Astrocyte (in vitro differentiated cells and primary cell): ENCODE data around the gene UBQLN4. TPM values are rescaled to one million over a fixed set of nuclear protein-coding genes. Genes with fewer than 3 reads are reported as not detected.

Source experiments
- DNase-seq: peaks from one replicate; pipeline ENCODE4 v3.0.0-alpha.2; 2010; ENCODE audit warnings: low read depth
- FAIRE-seq: peaks from 2 replicates; lab custom pipeline; 2011; peaks lifted over from hg19 to GRCh38; lab: Jason Lieb, UNC
- H2AFZ ChIP-seq: 2 replicates; pipeline ENCODE4 v1.6.0; 2012; ENCODE audit warnings: low read depth, low read length, inconsistent platforms
- H3K27ac ChIP-seq: 2 replicates; pipeline ENCODE4 v1.5.1; 2011; ENCODE audit warnings: low read depth, low read length, inconsistent platforms
- H3K27me3 ChIP-seq: 2 replicates; pipeline ENCODE4 v1.6.0; 2011; ENCODE audit warnings: low read length, inconsistent platforms; ENCODE audit not compliant: insufficient read depth
- H3K36me3 ChIP-seq: 2 replicates; pipeline ENCODE4 v1.5.1; 2011; ENCODE audit warnings: low read length, inconsistent platforms; ENCODE audit not compliant: insufficient read depth
- H3K4me1 ChIP-seq: 2 replicates; pipeline ENCODE4 v1.5.1; 2011; ENCODE audit warnings: low read length, inconsistent platforms; ENCODE audit not compliant: insufficient read depth
- H3K4me2 ChIP-seq: 2 replicates; pipeline ENCODE4 v1.6.0; 2012; ENCODE audit warnings: low read length, inconsistent platforms
- H3K4me3 ChIP-seq: 2 replicates; pipeline ENCODE4 v1.5.1; 2011; ENCODE audit warnings: low read depth, mild to moderate bottlenecking, low read length, inconsistent platforms; ENCODE audit not compliant: insufficient read depth
- H3K79me2 ChIP-seq: 2 replicates; pipeline ENCODE4 v1.6.0; 2012; ENCODE audit warnings: mild to moderate bottlenecking, low read length, inconsistent platforms; ENCODE audit not compliant: insufficient read depth
- H3K9ac ChIP-seq: 2 replicates; pipeline ENCODE4 v1.6.0; 2012; ENCODE audit warnings: mild to moderate bottlenecking, low read length, inconsistent platforms
- H3K9me3 ChIP-seq: 2 replicates; pipeline ENCODE4 v1.5.1; 2012; ENCODE audit warnings: low read depth, mild to moderate bottlenecking, low read length, inconsistent platforms; ENCODE audit not compliant: insufficient read depth
- H4K20me1 ChIP-seq: 2 replicates; pipeline ENCODE4 v1.6.0; 2012; ENCODE audit warnings: low read length, inconsistent platforms; ENCODE audit not compliant: insufficient read depth
- H3K27ac Mint-ChIP-seq: one replicate; pipeline ENCODE4 v1.8.0; 2021; ENCODE audit warnings: mild to moderate bottlenecking, mixed read lengths; ENCODE audit not compliant: unreplicated experiment
- H3K27me3 Mint-ChIP-seq: one replicate; pipeline ENCODE4 v1.8.0; 2021; ENCODE audit warnings: low read depth, mixed read lengths; ENCODE audit not compliant: unreplicated experiment
- H3K36me3 Mint-ChIP-seq: one replicate; pipeline ENCODE4 v1.8.0; 2021; ENCODE audit warnings: low read depth, mixed read lengths; ENCODE audit not compliant: unreplicated experiment
- H3K4me1 Mint-ChIP-seq: one replicate; pipeline ENCODE4 v1.8.0; 2021; ENCODE audit warnings: low read depth, mixed read lengths; ENCODE audit not compliant: unreplicated experiment
- H3K4me3 Mint-ChIP-seq: one replicate; pipeline ENCODE4 v1.8.0; 2021; ENCODE audit warnings: mild to moderate bottlenecking, moderate library complexity, mixed read lengths; ENCODE audit not compliant: unreplicated experiment
- H3K9me3 Mint-ChIP-seq: one replicate; pipeline ENCODE4 v1.8.0; 2021; ENCODE audit warnings: mild to moderate bottlenecking, mixed read lengths; ENCODE audit not compliant: unreplicated experiment
- EZH2 ChIP-seq: IDR thresholded peaks from 2 replicates; pipeline ENCODE4 v1.6.1; 2012; ENCODE audit warnings: mild to moderate bottlenecking, low read length, inconsistent platforms; ENCODE audit not compliant: insufficient read depth
- total RNA-seq: library from RNA; stranded (reverse); gene quantifications from 2 replicates; pipeline ENCODE4 v1.2.1, GENCODE V29; 2021
- TF ChIP-seq, protein P1 (sequence below): IDR thresholded peaks from 2 replicates; pipeline ENCODE4 v1.5.1; 2011; ENCODE audit warnings: low read depth, mild to moderate bottlenecking, inconsistent platforms, low read length, moderate library complexity; ENCODE audit not compliant: insufficient read depth

UBQLN4 gene
- total RNA-seq, 1 donor from 2014 or later: 40.0 TPM

GRCh38 chr1:156012051-156012817 is 41.4 kb downstream of the UBQLN4 start:
- FAIRE-seq (no peak), DNase-seq (no peak)
- Histone ChIP-seq H3K9ac (no peak overlapping the region), H3K79me2 (peaks cover 36% of the 10 kb centered on the region), H3K4me2 (no peak overlapping the region), H3K4me1 (no peaks in the 10 kb centered on the region), H3K27ac (no peak overlapping the region), H4K20me1 (peaks cover 74% of the 10 kb centered on the region), H3K4me3 (no peak overlapping the region), H3K36me3 (peaks cover 66% of the 10 kb centered on the region), H3K27me3 (no peaks in the 10 kb centered on the region), H3K9me3 (no peaks in the 10 kb centered on the region), H2AFZ (no peak overlapping the region)
- Mint-ChIP-seq H3K27me3 (no peaks in the 10 kb centered on the region), H3K9me3 (peaks cover 3% of the 10 kb centered on the region), H3K27ac (no peak overlapping the region), H3K36me3 (peaks cover 32% of the 10 kb centered on the region), H3K4me3 (no peak overlapping the region), H3K4me1 (peaks cover 2% of the 10 kb centered on the region)
- TF ChIP-seq, protein P1, sequence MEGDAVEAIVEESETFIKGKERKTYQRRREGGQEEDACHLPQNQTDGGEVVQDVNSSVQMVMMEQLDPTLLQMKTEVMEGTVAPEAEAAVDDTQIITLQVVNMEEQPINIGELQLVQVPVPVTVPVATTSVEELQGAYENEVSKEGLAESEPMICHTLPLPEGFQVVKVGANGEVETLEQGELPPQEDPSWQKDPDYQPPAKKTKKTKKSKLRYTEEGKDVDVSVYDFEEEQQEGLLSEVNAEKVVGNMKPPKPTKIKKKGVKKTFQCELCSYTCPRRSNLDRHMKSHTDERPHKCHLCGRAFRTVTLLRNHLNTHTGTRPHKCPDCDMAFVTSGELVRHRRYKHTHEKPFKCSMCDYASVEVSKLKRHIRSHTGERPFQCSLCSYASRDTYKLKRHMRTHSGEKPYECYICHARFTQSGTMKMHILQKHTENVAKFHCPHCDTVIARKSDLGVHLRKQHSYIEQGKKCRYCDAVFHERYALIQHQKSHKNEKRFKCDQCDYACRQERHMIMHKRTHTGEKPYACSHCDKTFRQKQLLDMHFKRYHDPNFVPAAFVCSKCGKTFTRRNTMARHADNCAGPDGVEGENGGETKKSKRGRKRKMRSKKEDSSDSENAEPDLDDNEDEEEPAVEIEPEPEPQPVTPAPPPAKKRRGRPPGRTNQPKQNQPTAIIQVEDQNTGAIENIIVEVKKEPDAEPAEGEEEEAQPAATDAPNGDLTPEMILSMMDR: no peak
- TF ChIP-seq EZH2: no peak

DNA sequence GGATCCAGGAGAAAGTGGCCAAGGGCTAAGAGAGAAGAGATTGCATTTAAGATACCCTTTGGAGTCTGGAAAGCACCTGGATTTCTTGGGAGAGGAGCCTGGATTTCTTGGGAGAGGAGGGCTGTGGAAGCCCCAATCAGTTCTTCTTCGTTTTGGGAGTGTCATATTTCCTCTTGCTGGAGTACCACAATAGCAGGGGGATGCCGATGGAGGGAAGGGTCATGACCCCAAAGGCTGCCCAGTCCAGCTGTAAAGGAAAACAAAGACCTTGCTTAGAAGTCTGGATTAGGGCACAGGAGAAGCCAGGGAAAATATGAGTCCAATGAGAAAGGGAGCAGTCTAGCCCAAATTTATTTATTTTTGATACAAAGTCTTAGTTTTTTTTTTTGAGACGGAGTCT is 44.2 kb downstream of the UBQLN4 start:
- peaks cover 30% of the 10 kb centered on the region for H3K36me3 Mint-ChIP-seq
- peaks cover 66% of the 10 kb centered on the region for H4K20me1 ChIP-seq
- no peak for TF ChIP-seq EZH2
- no peak overlapping the region for H3K4me3 Mint-ChIP-seq
- H3K79me2 ChIP-seq: peaks cover 19% of the 10 kb centered on the region
- no peak overlapping the region for H3K9ac ChIP-seq
- H3K9me3 ChIP-seq: no peaks in the 10 kb centered on the region
- H3K27ac Mint-ChIP-seq: no peak overlapping the region
- FAIRE-seq (no peak), DNase-seq (no peak)
- H3K4me1 ChIP-seq: no peaks in the 10 kb centered on the region
- peaks cover 53% of the 10 kb centered on the region for H3K36me3 ChIP-seq
- H3K9me3 Mint-ChIP-seq: no peaks in the 10 kb centered on the region
- H3K4me1 Mint-ChIP-seq: peaks cover 9% of the 10 kb centered on the region
- H3K27me3 Mint-ChIP-seq: no peaks in the 10 kb centered on the region
- no peak overlapping the region for H3K4me3 ChIP-seq
- H3K27me3 ChIP-seq: no peaks in the 10 kb centered on the region
- H3K27ac ChIP-seq: no peak overlapping the region
- H2AFZ ChIP-seq: no peak overlapping the region
- no peak overlapping the region for H3K4me2 ChIP-seq

DNA sequence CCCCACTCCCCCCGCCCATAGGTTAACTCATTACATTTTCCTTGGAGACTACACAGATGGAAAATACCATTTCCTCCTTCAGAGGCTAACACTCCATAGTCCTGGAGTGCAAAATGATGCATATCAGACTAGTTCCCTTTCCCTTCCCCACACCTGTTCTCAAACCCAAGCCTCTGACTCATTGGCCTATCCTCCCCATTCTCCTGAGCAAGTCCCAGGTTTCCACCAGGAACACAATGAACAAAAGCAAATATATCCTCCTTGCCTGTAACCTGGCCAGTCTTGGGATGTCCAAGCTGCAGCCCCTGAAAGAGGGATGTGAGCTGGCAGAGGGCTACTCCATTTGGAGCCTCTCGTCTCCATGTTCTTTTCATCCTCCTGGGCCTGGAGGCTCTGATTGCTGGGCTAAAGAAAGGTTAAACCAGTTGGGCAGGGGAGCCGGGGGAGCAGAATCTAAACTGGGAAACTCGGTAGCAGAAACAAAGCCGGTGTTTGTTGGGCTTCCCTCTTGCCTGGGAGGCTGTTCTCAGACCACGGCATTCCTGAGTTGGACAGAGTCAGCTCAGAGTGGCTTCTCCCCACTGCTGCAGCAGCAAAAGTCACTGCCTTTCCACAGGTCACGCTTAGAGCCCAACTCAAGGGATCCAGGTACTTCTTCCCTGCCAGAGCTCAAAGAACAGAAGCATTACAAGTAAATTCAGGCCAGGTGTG is 46.8 kb downstream of the UBQLN4 start:
- no peaks in the 10 kb centered on the region for H3K27me3 Mint-ChIP-seq
- H3K36me3 ChIP-seq: peaks cover 29% of the 10 kb centered on the region
- H3K4me1 ChIP-seq: no peaks in the 10 kb centered on the region
- H3K36me3 Mint-ChIP-seq: peaks cover 21% of the 10 kb centered on the region
- H3K4me3 ChIP-seq: no peak overlapping the region
- no peaks in the 10 kb centered on the region for H3K9me3 Mint-ChIP-seq
- no peaks in the 10 kb centered on the region for H3K9me3 ChIP-seq
- no peak for DNase-seq
- H3K4me3 Mint-ChIP-seq: peak overlapping the region; percentile 21
- H2AFZ ChIP-seq: no peak overlapping the region
- H3K9ac ChIP-seq: no peak overlapping the region
- peaks cover 42% of the 10 kb centered on the region for H4K20me1 ChIP-seq
- H3K4me2 ChIP-seq: no peak overlapping the region
- H3K27ac Mint-ChIP-seq: peak overlapping the region; percentile 3
- no peak for FAIRE-seq
- H3K27ac ChIP-seq: no peak overlapping the region
- H3K4me1 Mint-ChIP-seq: peaks cover 9% of the 10 kb centered on the region
- H3K79me2 ChIP-seq: peaks cover 3% of the 10 kb centered on the region
- no peaks in the 10 kb centered on the region for H3K27me3 ChIP-seq
- TF ChIP-seq, protein P1: no peak
- TF ChIP-seq EZH2: no peak
